Measurements from ENCODE around the gene SUSD4. TPM values are rescaled to one million over a fixed set of nuclear protein-coding genes. Genes with fewer than 3 reads are reported as not detected.

The SUSD4 gene
- total RNA-seq, 6 donors from 2014 or later = 0.55 to 3.8 (median 2.9) TPM; not detected in 1

GRCh38 chr1:223276029-223276428, 87.9 kb downstream of the SUSD4 start:
- DNase-seq = no peak
- Histone ChIP-seq H3K9me3 (no peaks in the 10 kb centered on the region), H3K4me3 (no peak overlapping the region), H3K27me3 (no peaks in the 10 kb centered on the region), H3K27ac (no peak overlapping the region), H3K4me1 (no peaks in the 10 kb centered on the region), H3K36me3 (no peaks in the 10 kb centered on the region)
- 78 to 88% methylated on average over 4 of the region's 4 CpGs for WGBS, 2 donors
- TF ChIP-seq EP300 (IDR thresholded peaks at IDR 0.05) (no peak), POLR2AphosphoS5 (IDR thresholded peaks at IDR 0.05) (no peak), CTCF (IDR thresholded peaks at IDR 0.05) (no peak), POLR2A (IDR thresholded peaks at IDR 0.05) (no peak)
- peak in 1 of 2 donors; percentile 15 for ATAC-seq (ENCODE audit: low FRiP score in 2 of 2)

GRCh38 chr1:223273511-223273910, 90.5 kb downstream of the SUSD4 start:
- no peak for DNase-seq
- no peak overlapping the region for H3K27ac ChIP-seq
- ATAC-seq (ENCODE audit: low FRiP score in 2 of 2) = no peak
- H3K4me1 ChIP-seq = no peaks in the 10 kb centered on the region
- H3K4me3 ChIP-seq = no peak overlapping the region
- 72 to 88% methylated on average over 5 of the region's 5 CpGs for WGBS, 2 donors
- no peaks in the 10 kb centered on the region for H3K27me3 ChIP-seq
- H3K36me3 ChIP-seq = no peaks in the 10 kb centered on the region
- no peak for TF ChIP-seq EP300 (IDR thresholded peaks at IDR 0.05)
- TF ChIP-seq POLR2AphosphoS5 (IDR thresholded peaks at IDR 0.05) = no peak
- TF ChIP-seq POLR2A (IDR thresholded peaks at IDR 0.05) = no peak
- TF ChIP-seq CTCF (IDR thresholded peaks at IDR 0.05) = no peak
- no peaks in the 10 kb centered on the region for H3K9me3 ChIP-seq

- DNase-seq (no peak), ATAC-seq (ENCODE audit: low FRiP score in 2 of 2) (no peak)
- TF ChIP-seq CTCF (IDR thresholded peaks at IDR 0.05) (no peak), EP300 (IDR thresholded peaks at IDR 0.05) (no peak), POLR2AphosphoS5 (IDR thresholded peaks at IDR 0.05) (no peak), POLR2A (IDR thresholded peaks at IDR 0.05) (no peak)
- H3K27me3 ChIP-seq = no peaks in the 10 kb centered on the region
- H3K9me3 ChIP-seq = no peaks in the 10 kb centered on the region
- H3K27ac ChIP-seq = no peak overlapping the region
- H3K36me3 ChIP-seq = no peaks in the 10 kb centered on the region
- H3K4me3 ChIP-seq = no peak overlapping the region
- WGBS, 2 donors = 86 to 88% methylated on average over 5 of the region's 5 CpGs
- no peaks in the 10 kb centered on the region for H3K4me1 ChIP-seq
Observed at GRCh38 chr1:223271085-223271781, 92.7 kb downstream of the SUSD4 start.

- Histone ChIP-seq H3K9me3 (no peaks in the 10 kb centered on the region), H3K36me3 (no peaks in the 10 kb centered on the region), H3K4me3 (no peak overlapping the region), H3K4me1 (no peaks in the 10 kb centered on the region), H3K27ac (no peak overlapping the region), H3K27me3 (no peaks in the 10 kb centered on the region)
- TF ChIP-seq CTCF (IDR thresholded peaks at IDR 0.05) (no peak), POLR2A (IDR thresholded peaks at IDR 0.05) (no peak)
- DNase-seq (no peak), ATAC-seq (ENCODE audit: low FRiP score in 2 of 2) (no peak)
- 86 to 87% methylated on average over 5 of the region's 5 CpGs for WGBS, 2 donors
Observed at GRCh38 chr1:223270155-223270554, 93.8 kb downstream of the SUSD4 start.

- H3K27ac ChIP-seq = no peak overlapping the region
- TF ChIP-seq EP300 (IDR thresholded peaks at IDR 0.05) (no peak), POLR2A (IDR thresholded peaks at IDR 0.05) (no peak), POLR2AphosphoS5 (IDR thresholded peaks at IDR 0.05) (no peak), CTCF (IDR thresholded peaks at IDR 0.05) (no peak)
- no peaks in the 10 kb centered on the region for H3K4me1 ChIP-seq
- no peaks in the 10 kb centered on the region for H3K27me3 ChIP-seq
- H3K36me3 ChIP-seq = no peaks in the 10 kb centered on the region
- no peaks in the 10 kb centered on the region for H3K9me3 ChIP-seq
- ATAC-seq (ENCODE audit: low FRiP score in 2 of 2) = no peak
- DNase-seq = no peak
- H3K4me3 ChIP-seq = no peak overlapping the region
- WGBS, 2 donors = 67 to 70% methylated on average over 4 of the region's 4 CpGs
Observed at GRCh38 chr1:223269006-223269405, 95.0 kb downstream of the SUSD4 start.

All from upper lobe of left lung (tissue), 6 donors.